OCI-LY1 (cell line): ENCODE measurements around the gene LSMEM2.

Experiments used
- EZH2 ChIP-seq: fragments of 200-600 bp; sonication (generic), shearing (Covaris generic); IDR thresholded peaks from 2 replicates; pipeline ENCODE4 v1.8.0; 2017; ENCODE audit warnings: borderline replicate concordance, mixed run types, mild to moderate bottlenecking, antibody characterized with exemption, low read length, moderate library complexity, mixed read lengths
- TF ChIP-seq, protein P1 (sequence below): fragments of 200-600 bp; sonication (generic), shearing (Covaris generic); IDR thresholded peaks from 2 replicates; pipeline ENCODE4 v1.5.1; 2017; ENCODE audit warnings: mild to moderate bottlenecking, antibody characterized with exemption, low read length, moderate library complexity, mixed read lengths

DNA sequence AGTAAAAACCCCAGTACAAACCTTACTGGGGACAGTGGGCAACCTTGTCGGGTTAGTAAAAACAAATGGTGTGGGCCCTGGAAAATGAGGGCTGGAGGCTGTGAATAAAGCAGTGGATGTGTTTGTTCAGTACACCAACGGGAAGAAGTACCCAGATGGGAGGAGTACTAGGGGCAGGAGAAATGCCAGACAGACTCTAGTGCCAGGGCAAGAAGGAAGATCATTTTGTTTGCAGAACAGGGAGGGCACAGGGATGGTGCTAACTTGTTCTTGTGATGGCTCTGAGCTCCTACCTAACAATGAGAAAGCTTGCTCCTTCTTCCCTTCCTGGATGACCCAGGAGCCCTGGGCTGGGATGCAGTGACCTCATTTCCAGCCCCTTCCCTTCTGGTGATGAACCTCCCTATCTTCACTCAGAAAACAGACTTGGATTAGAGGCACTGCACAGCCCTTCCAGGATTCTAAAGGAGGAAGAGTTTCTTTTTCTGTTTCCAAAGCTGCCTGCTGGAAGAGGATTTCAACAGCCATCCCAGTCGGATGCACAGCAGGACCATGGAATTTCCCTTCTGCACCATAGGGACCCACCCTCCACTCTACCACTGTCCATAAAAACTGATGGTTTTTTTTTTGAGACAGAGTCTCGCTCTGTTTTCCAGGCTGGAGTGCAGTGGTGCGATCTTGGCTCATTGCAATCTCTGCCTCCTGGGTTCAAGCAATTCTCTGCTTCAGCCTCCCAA is 55.6 kb downstream of the LSMEM2 start:
- TF ChIP-seq, protein P1, sequence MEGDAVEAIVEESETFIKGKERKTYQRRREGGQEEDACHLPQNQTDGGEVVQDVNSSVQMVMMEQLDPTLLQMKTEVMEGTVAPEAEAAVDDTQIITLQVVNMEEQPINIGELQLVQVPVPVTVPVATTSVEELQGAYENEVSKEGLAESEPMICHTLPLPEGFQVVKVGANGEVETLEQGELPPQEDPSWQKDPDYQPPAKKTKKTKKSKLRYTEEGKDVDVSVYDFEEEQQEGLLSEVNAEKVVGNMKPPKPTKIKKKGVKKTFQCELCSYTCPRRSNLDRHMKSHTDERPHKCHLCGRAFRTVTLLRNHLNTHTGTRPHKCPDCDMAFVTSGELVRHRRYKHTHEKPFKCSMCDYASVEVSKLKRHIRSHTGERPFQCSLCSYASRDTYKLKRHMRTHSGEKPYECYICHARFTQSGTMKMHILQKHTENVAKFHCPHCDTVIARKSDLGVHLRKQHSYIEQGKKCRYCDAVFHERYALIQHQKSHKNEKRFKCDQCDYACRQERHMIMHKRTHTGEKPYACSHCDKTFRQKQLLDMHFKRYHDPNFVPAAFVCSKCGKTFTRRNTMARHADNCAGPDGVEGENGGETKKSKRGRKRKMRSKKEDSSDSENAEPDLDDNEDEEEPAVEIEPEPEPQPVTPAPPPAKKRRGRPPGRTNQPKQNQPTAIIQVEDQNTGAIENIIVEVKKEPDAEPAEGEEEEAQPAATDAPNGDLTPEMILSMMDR = no peak
- TF ChIP-seq EZH2 = no peak
